NCI-H2107 (cell line): Measurements from ENCODE around the gene NHSL2.
"Not testable (repeated sequence)": the region's sequence is repeated elsewhere in the genome, so short reads cannot be mapped to it uniquely, and the experiment has no call there.

ENCODE experiments used
- DNase-seq: peaks from one replicate; lab custom pipeline; 2025; lab: John Stamatoyannopoulos, UW

NHSL2 gene

DNA sequence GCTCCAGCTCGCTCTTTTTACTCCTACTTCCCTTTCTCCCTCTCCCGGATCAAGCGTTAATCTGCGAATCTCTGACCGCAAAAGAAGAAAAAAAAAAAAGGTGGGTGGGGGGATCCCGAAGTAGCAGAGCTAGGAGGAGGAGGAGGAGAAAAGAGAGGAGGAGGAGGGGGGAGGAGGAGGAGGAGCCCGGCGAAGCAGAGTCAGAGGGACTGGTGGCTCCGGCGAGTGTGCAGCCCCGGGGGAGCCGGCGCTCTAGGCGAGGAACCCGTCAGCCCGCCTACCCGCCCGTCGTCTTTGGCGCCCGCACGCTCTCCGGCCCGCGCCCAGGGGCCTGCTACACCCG, at the start of gene NHSL2:
Gene NHSL2, plus strand, starts transcription at position 203 of the 343 bp plus-strand sequence.
- no peak for DNase-seq

GRCh38 chrX:71867680-71868079, 43.0 kb upstream of the NHSL2 start:
- DNase-seq, result no peak

DNA sequence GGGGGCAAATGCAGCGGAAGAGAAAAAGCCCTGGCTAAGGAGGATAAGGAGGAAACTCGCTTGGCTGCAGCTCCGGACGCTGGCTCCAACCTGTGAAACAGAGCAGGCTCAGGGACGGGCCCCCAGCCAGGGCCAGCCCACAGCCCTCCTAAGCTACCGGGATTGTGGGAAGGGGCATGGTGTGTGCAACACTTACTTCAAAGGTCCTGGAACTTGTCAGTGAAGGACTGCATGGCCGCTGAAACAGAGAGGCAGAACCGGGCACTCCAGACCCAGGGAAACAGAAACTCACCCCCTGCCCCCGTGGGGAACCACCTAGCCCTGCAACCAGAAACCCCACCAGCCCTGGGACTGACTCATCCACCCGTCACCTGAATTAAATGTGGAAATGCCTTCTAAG, 41.1 kb upstream of the NHSL2 start:
- DNase-seq, result not testable (repeated sequence)

GRCh38 chrX:71870208-71871098, 40.2 kb upstream of the NHSL2 start:
- DNase-seq, result no peak

DNA sequence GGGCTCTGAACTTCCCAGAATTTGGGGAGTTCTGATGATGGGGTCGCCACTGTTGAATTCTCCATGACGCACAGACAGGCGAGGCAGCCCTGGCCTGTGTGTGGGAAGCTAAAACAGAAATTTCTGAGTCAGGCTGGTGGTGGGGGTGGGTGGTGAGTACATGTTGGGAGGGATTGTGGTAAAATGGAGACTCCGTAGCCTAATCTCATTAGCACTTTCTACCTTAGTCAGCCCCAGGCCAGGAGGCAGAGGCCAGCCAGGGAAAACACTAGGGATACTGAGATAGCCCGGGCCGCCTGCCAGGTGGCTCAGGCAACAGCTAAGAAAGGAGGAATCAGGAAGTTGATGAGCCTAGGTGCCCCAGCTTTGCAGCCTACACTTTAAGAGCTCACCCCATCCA, 39.3 kb upstream of the NHSL2 start:
- no peak for DNase-seq

DNA sequence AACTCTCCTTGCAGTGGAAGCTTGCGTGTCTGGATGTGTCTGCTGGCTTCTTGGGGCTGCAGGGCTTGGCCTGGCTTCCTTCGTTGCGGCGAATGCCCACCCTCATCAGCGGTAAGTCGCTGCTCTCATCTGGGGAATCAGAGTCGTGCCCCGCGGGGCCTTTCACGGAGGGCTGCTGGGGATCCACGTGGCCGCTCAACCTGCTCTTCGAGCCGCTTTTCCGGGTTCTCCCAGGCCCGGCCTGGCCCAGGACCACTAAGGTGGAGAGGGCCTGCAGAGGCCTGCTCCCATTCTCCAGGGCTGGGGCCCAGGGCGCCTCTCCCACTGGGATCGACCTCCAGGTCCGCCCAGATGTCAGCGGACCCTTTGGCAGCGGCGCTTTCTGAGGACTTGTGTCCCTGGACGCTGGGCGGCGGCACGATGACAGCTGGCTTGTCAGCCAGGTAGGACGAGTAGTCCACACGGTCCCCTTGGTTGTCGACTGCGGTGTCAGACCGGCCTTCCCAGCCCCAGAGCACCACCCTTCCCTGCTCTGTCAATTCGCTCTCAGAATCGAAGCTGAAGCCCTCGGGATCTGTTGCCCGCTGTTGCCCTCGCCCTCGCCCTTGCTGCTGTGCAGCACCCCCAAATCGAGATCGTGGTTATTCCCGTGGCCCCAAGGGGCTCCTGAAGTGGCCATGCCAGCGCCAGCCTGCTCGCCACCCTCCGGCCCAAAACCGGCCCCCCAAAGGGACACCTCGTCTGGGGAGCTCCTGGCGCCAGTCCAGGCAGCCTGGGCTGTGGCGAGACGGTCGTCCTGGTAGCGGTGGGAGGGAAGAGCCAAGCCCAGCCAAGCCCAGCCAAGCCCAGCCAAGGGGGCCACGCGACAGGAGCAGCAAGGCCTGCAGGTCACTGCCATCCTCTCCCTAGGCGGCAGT, 37.8 kb upstream of the NHSL2 start:
- no peak for DNase-seq

- DNase-seq, result no peak
Observed at GRCh38 chrX:71873459-71873833, 37.2 kb upstream of the NHSL2 start.

DNA sequence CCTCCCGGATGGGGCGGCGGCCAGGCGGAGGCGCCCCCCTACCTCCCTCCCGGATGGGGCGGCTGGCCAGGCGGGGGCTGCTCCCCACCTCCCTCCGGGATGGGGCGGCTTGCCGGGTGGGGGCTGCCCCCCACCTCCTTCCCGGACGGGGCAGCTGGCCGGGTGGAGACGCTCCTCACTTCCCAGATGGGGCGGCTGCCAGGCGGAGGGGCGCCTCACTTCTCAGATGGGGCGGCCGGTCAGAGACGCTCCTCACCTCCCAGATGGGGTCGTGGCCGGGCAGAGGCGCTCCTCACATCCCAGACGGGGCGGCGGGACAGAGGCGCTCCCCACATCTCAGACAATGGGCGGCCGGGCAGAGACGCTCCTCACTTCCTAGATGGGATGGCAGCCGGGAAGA, 33.8 kb upstream of the NHSL2 start:
- DNase-seq, result not testable (repeated sequence)

GRCh38 chrX:71885099-71885498, 25.5 kb upstream of the NHSL2 start:
- no peak for DNase-seq

- DNase-seq, result no peak
Observed at GRCh38 chrX:71895607-71896006, 15.0 kb upstream of the NHSL2 start.

DNA sequence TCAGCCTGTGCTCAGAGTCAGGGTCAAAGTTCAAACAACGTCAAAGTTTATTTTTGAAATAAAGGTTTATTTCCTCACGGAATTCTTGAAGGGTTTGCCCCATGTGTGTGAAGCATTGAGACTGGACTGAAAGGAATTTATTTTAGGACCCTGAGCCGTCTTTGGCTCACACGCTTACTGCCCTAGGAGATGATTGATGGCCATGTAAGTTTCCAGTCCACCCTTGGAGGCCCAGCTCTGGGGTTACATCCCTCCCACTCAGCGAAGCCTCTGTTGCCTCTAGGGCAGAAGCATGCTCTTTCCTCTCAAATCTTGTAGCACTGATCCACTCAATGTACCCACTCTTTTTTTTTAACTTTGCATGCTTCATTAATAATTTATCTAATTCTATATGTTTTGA, 4.5 kb upstream of the NHSL2 start:
- DNase-seq, result no peak

DNA sequence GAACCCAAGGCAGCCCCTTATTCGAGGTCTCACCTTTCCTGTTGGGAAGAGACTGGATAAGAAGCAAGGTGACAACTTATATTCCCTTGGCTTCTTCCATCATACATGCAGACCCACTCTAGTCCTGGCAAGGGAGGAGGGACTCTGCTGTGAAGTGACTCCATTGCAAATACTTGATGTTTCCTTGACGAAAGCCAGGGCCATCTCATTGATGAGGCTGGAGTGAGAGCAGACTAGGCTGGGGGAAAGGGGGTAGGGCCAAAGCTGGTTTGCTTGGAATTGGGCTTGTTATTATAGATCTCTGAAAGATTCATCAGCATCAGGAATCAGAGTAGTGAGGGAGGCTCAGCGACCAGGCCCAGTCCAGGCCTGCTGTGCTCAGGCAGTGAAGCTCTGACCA, 2.3 kb upstream of the NHSL2 start:
- no peak for DNase-seq

GRCh38 chrX:71909956-71910355, 689 bp upstream of the NHSL2 start:
- DNase-seq, result no peak

GRCh38 chrX:71910986-71911730, 513 bp downstream of the NHSL2 start:
- DNase-seq, result no peak

- no peak for DNase-seq
Observed at GRCh38 chrX:71911731-71912050, 1.0 kb downstream of the NHSL2 start.

- no peak for DNase-seq
Observed at GRCh38 chrX:71912156-71912555, 1.5 kb downstream of the NHSL2 start.

DNA sequence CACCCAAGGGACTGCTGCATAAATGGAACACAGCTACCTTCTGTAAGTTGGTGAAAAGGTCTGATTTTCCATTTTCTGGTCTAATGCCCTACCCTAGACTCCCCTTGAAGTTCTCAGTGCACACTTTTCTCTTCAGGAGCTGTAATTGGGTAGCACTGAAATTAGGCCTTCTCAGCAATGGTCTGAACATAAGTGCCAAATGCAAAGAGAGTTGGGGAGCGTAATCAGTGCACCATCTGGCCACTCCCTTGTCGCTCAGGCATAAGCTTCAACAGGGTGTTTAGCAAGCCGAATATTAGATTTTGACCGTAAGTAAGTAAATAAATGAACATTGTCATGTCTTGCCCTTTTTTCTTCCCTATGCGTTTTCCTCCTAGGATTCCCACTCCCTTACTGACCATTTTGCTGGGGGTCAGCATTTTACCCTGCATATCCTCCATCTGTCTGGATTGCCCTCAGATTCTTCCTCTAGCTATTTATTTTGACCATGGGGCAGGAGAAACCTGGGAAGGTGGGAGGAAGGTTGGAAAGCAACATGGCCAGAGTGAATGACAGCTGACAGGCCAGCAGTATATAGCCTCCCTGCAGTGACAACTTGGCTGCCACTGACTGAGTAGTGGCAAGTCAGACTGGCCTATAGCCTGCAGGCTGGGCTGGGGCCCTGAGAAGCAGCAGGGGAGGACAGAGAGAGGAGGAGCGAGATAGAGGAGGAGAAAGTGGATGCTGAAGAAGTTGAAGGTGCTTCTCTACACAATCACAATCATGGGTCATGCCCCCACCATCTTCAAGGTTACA, 2.7 kb downstream of the NHSL2 start:
- DNase-seq, result no peak

- DNase-seq, result no peak
Observed at GRCh38 chrX:71917621-71918343, 7.1 kb downstream of the NHSL2 start.

GRCh38 chrX:71919431-71919830, 8.8 kb downstream of the NHSL2 start:
- no peak for DNase-seq

DNA sequence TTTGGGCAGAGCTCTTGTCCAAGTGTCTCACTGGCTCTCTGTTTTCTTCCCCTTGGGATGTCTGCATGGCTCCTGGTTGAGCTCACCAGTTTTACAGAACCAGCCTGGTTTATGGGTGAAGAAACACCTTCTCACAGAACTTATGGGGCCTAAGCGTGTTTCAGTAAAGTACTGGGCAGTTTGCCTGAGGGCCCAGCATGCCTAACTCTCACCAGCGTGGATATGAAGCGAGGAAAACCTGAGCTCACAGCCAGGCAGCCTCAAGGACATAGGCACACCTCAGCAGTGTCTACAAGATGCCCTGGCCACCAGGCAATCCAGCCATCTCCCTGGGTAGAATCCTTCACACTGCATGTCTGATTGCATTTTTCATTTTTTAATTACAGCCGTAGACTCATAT, 9.2 kb downstream of the NHSL2 start:
- no peak for DNase-seq

- no peak for DNase-seq
Observed at GRCh38 chrX:71922686-71923085, 12.0 kb downstream of the NHSL2 start.
